ENCODE results near the gene LCA5.
"Not testable (repeated sequence)": the region's sequence is repeated elsewhere in the genome, so short reads cannot be mapped to it uniquely, and the experiment has no call there.

The LCA5 gene

DNA sequence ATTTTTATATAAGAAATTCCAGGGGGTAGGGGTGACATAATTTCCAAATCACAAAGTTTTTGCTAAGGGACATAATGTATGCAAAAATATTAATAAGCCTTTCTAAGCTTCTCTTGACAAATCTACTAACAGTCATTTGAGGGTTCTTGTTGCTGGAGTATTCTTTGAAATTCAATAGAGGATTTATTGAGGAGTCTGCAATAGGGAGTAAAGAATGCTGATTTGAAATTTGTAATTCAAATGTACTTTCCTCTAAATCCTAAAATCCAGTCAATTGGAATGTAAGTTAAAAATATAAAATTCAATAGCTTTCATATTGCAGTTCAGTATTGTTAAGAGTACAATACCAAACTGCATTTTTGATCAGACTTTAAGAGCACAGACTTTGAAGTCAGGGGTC lies 17.1 kb upstream of the LCA5 start:
- H3K9me3 ChIP-seq (ENCODE audit: low read length): no peaks in the 10 kb centered on the region
- no peak overlapping the region for H2AFZ ChIP-seq (ENCODE audit: low read depth, low read length)
- no peak overlapping the region for H3K4me3 ChIP-seq (ENCODE audit: low read length)
- H3K4me1 ChIP-seq (ENCODE audit: insufficient read depth, low read length): peaks cover 6% of the 10 kb centered on the region
- peaks cover 2% of the 10 kb centered on the region for H3K36me3 ChIP-seq (ENCODE audit: insufficient read depth, low read length)
- no peaks in the 10 kb centered on the region for H3K27me3 ChIP-seq (ENCODE audit: insufficient read depth, low read length)

DNA sequence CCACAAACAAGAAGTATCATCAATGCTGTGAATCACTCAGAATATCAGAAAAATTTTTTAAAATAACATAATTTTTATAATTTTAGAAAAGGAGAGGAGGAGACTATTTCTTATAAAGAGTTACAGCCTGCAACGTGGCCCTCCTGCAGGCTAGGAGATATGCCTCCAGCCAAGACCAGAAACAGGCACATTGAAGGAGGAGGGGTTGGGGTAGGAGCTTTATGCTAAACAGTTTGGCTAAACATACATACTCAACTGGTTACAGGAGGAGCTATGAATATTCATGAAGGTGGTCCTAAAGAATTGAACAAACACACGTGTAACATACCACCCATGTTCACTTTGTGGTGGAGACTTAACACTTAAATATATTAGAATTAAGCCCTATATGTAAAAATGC lies 14.2 kb upstream of the LCA5 start:
- peaks cover 7% of the 10 kb centered on the region for H3K4me1 ChIP-seq (ENCODE audit: insufficient read depth, low read length)
- peaks cover 2% of the 10 kb centered on the region for H3K36me3 ChIP-seq (ENCODE audit: insufficient read depth, low read length)
- no peaks in the 10 kb centered on the region for H3K27me3 ChIP-seq (ENCODE audit: insufficient read depth, low read length)
- H2AFZ ChIP-seq (ENCODE audit: low read depth, low read length): no peak overlapping the region
- no peaks in the 10 kb centered on the region for H3K9me3 ChIP-seq (ENCODE audit: low read length)
- no peak overlapping the region for H3K4me3 ChIP-seq (ENCODE audit: low read length)

GRCh38 chr6:79548304-79548703 lies 11.1 kb upstream of the LCA5 start:
- Histone ChIP-seq H3K4me1 (ENCODE audit: insufficient read depth, low read length) (peaks cover 28% of the 10 kb centered on the region), H3K36me3 (ENCODE audit: insufficient read depth, low read length) (peaks cover 2% of the 10 kb centered on the region), H3K9me3 (ENCODE audit: low read length) (no peaks in the 10 kb centered on the region), H3K4me3 (ENCODE audit: low read length) (no peak overlapping the region), H3K27me3 (ENCODE audit: insufficient read depth, low read length) (no peaks in the 10 kb centered on the region), H2AFZ (ENCODE audit: low read depth, low read length) (no peak overlapping the region)

GRCh38 chr6:79546186-79546585 lies 9.0 kb upstream of the LCA5 start:
- Histone ChIP-seq H3K4me3 (ENCODE audit: low read length) (no peak overlapping the region), H3K36me3 (ENCODE audit: insufficient read depth, low read length) (no peaks in the 10 kb centered on the region), H3K4me1 (ENCODE audit: insufficient read depth, low read length) (peaks cover 37% of the 10 kb centered on the region), H2AFZ (ENCODE audit: low read depth, low read length) (no peak overlapping the region), H3K27me3 (ENCODE audit: insufficient read depth, low read length) (no peaks in the 10 kb centered on the region), H3K9me3 (ENCODE audit: low read length) (no peaks in the 10 kb centered on the region)

GRCh38 chr6:79544939-79545450 lies 7.8 kb upstream of the LCA5 start:
- H3K36me3 ChIP-seq (ENCODE audit: insufficient read depth, low read length): no peaks in the 10 kb centered on the region
- no peak overlapping the region for H3K4me3 ChIP-seq (ENCODE audit: low read length)
- peaks cover 37% of the 10 kb centered on the region for H3K4me1 ChIP-seq (ENCODE audit: insufficient read depth, low read length)
- no peak overlapping the region for H2AFZ ChIP-seq (ENCODE audit: low read depth, low read length)
- H3K27me3 ChIP-seq (ENCODE audit: insufficient read depth, low read length): no peaks in the 10 kb centered on the region
- no peaks in the 10 kb centered on the region for H3K9me3 ChIP-seq (ENCODE audit: low read length)

DNA sequence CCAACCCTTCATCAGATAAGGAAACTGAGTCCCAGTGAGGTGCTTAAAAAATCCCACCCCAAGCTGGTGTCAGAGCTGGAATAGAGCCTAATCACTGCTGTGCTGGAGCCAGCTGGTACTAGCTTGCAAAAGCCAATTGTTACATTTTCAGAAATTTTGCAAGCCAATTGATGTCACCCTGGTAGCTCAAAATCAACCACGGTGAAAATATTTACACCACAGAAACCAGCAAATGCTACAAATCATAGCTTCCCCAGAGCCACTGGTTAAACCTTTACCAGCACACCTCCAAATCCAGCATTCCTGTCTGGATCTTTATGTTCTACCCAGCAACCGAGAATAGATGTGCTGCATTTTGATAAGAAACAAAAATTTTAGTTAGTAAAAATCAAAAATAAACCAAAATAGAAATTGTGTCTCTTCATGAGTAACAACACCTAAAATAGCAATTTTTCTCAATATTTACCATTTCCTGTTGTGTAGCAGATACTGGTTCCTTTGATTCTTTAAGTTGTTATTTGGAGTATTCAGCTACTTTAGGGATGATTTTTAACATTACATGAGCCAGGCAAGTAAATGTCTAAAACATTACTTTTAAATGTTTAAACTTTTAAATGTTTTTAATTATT lies 7.2 kb upstream of the LCA5 start:
- Histone ChIP-seq H3K36me3 (ENCODE audit: insufficient read depth, low read length) (no peaks in the 10 kb centered on the region), H3K4me3 (ENCODE audit: low read length) (peak overlapping the region; percentile 17), H2AFZ (ENCODE audit: low read depth, low read length) (no peak overlapping the region), H3K9me3 (ENCODE audit: low read length) (no peaks in the 10 kb centered on the region), H3K4me1 (ENCODE audit: insufficient read depth, low read length) (peaks cover 37% of the 10 kb centered on the region), H3K27me3 (ENCODE audit: insufficient read depth, low read length) (no peaks in the 10 kb centered on the region)

- Histone ChIP-seq H3K27me3 (ENCODE audit: insufficient read depth, low read length) (no peaks in the 10 kb centered on the region), H2AFZ (ENCODE audit: low read depth, low read length) (no peak overlapping the region), H3K4me1 (ENCODE audit: insufficient read depth, low read length) (peaks cover 40% of the 10 kb centered on the region), H3K4me3 (ENCODE audit: low read length) (peak overlapping the region; percentile 17), H3K9me3 (ENCODE audit: low read length) (no peaks in the 10 kb centered on the region), H3K36me3 (ENCODE audit: insufficient read depth, low read length) (no peaks in the 10 kb centered on the region)
Measured at GRCh38 chr6:79543886-79544285, 6.7 kb upstream of the LCA5 start.

DNA sequence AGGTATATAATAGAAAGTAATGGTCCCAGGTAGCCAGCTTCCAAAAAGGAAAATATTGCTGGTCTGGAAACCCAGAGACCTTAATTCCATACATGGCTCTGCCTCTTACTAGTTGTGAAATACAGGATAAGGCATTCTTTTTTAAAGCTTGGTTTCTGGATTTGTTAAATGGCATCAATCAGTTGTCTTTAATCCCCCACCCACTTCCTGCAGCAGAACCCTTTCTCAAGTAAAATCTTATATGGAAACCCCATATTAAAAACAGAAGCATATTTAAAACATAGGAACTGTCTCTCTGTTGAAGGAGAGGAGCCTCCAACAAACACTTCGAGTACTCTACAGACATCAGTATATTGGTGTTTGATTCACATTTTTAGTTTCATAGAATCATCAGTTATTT lies 6.2 kb upstream of the LCA5 start:
- no peaks in the 10 kb centered on the region for H3K9me3 ChIP-seq (ENCODE audit: low read length)
- no peaks in the 10 kb centered on the region for H3K36me3 ChIP-seq (ENCODE audit: insufficient read depth, low read length)
- H3K4me3 ChIP-seq (ENCODE audit: low read length): no peak overlapping the region
- H2AFZ ChIP-seq (ENCODE audit: low read depth, low read length): no peak overlapping the region
- no peaks in the 10 kb centered on the region for H3K27me3 ChIP-seq (ENCODE audit: insufficient read depth, low read length)
- H3K4me1 ChIP-seq (ENCODE audit: insufficient read depth, low read length): peaks cover 45% of the 10 kb centered on the region

GRCh38 chr6:79538106-79538971 lies 1.1 kb upstream of the LCA5 start:
- Histone ChIP-seq H3K4me1 (ENCODE audit: insufficient read depth, low read length) (peaks cover 27% of the 10 kb centered on the region), H2AFZ (ENCODE audit: low read depth, low read length) (peak overlapping the region; percentile 49), H3K9me3 (ENCODE audit: low read length) (no peaks in the 10 kb centered on the region), H3K36me3 (ENCODE audit: insufficient read depth, low read length) (no peaks in the 10 kb centered on the region), H3K4me3 (ENCODE audit: low read length) (peak overlapping the region; percentile 94), H3K27me3 (ENCODE audit: insufficient read depth, low read length) (no peaks in the 10 kb centered on the region)

GRCh38 chr6:79536585-79536953 lies 661 bp downstream of the LCA5 start:
- no peaks in the 10 kb centered on the region for H3K27me3 ChIP-seq (ENCODE audit: insufficient read depth, low read length)
- peaks cover 17% of the 10 kb centered on the region for H3K4me1 ChIP-seq (ENCODE audit: insufficient read depth, low read length)
- no peaks in the 10 kb centered on the region for H3K9me3 ChIP-seq (ENCODE audit: low read length)
- H3K4me3 ChIP-seq (ENCODE audit: low read length): peak overlapping the region; percentile 94
- H3K36me3 ChIP-seq (ENCODE audit: insufficient read depth, low read length): no peaks in the 10 kb centered on the region
- H2AFZ ChIP-seq (ENCODE audit: low read depth, low read length): peak overlapping the region; percentile 68

- not testable (repeated sequence) for H3K27me3 ChIP-seq (ENCODE audit: insufficient read depth, low read length); H2AFZ ChIP-seq (ENCODE audit: low read depth, low read length); H3K36me3 ChIP-seq (ENCODE audit: insufficient read depth, low read length); H3K4me3 ChIP-seq (ENCODE audit: low read length); H3K9me3 ChIP-seq (ENCODE audit: low read length); H3K4me1 ChIP-seq (ENCODE audit: insufficient read depth, low read length)
Measured at GRCh38 chr6:79529567-79529966, 7.7 kb downstream of the LCA5 start.

GRCh38 chr6:79526897-79527296 lies 10.3 kb downstream of the LCA5 start:
- H3K4me1 ChIP-seq (ENCODE audit: insufficient read depth, low read length): peaks cover 2% of the 10 kb centered on the region
- H3K4me3 ChIP-seq (ENCODE audit: low read length): no peak overlapping the region
- H3K36me3 ChIP-seq (ENCODE audit: insufficient read depth, low read length): no peaks in the 10 kb centered on the region
- H3K9me3 ChIP-seq (ENCODE audit: low read length): no peaks in the 10 kb centered on the region
- H2AFZ ChIP-seq (ENCODE audit: low read depth, low read length): no peak overlapping the region
- no peaks in the 10 kb centered on the region for H3K27me3 ChIP-seq (ENCODE audit: insufficient read depth, low read length)

GRCh38 chr6:79525272-79526100 lies 11.7 kb downstream of the LCA5 start:
- Histone ChIP-seq H3K4me1 (ENCODE audit: insufficient read depth, low read length) (peaks cover 2% of the 10 kb centered on the region), H2AFZ (ENCODE audit: low read depth, low read length) (no peak overlapping the region), H3K4me3 (ENCODE audit: low read length) (no peak overlapping the region), H3K9me3 (ENCODE audit: low read length) (no peaks in the 10 kb centered on the region), H3K36me3 (ENCODE audit: insufficient read depth, low read length) (no peaks in the 10 kb centered on the region), H3K27me3 (ENCODE audit: insufficient read depth, low read length) (no peaks in the 10 kb centered on the region)
